HG03039 (cell line): ENCODE results near the gene BRSK1.

Experiments used
- ATAC-seq: cut with Tn5 transposase; IDR thresholded peaks from one replicate; pipeline ENCODE4 v1.9.1; 2021; ENCODE audit warnings: mild to moderate bottlenecking, moderate library complexity; ENCODE audit not compliant: unreplicated experiment

The BRSK1 gene

DNA sequence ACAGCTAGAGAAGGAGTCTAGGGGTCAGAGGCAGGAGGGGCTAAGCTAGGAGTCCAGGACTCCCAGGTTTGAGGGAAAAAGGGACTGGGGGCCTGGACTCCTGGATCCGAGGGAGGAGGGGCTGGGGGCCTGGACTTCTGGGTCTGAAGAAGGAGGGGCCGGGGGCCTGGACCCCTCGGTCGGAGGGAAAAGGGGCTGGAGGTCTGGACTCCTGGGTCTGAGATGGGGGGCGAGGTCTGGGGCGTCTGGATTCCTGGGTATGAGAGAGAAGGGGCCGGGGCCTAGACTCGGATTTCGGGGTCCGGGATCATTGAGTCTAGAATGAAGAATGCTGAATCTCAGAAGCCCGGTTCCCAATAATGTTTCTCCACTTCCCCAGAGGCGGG lies 18.5 kb downstream of the BRSK1 start:
- ATAC-seq = no peak

DNA sequence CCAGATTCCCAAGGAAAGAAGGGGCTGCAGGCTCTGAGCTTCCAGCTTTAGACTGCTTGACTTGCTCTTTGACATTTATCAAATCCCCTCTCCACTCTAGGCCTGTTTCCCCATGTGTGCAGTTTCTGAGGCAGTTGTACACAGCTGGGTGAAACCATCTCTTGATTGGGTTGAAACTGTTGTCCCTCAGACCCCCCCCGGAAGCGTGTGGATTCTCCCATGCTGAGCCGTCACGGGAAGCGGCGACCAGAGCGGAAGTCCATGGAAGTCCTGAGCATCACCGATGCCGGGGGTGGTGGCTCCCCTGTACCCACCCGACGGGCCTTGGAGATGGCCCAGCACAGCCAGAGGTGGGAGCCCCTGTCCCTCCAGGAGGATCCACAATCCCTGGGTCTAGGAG lies 19.7 kb downstream of the BRSK1 start:
- ATAC-seq = no peak

DNA sequence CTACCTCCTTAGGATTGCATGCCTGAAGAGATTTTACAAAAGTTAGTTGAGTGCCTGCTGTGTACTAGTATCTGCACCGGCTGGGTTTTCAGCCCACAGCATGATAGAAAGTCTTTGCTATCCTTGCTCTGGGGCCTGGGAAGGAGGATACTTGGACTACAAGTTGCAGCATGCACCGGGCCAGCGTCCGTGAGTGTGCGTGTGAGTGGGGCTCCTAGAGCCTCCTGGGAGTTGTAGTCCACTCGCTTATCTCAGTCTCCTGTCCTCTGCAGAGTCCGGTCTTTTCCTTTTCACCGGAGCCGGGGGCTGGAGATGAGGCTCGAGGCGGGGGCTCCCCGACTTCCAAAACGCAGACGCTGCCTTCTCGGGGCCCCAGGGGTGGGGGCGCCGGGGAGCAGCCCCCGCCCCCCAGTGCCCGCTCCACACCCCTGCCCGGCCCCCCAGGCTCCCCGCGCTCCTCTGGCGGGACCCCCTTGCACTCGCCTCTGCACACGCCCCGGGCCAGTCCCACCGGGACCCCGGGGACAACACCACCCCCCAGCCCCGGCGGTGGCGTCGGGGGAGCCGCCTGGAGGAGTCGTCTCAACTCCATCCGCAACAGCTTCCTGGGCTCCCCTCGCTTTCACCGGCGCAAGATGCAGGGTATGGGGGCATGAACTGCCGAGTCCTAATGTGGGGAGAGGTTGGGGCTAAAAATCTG lies 20.6 kb downstream of the BRSK1 start:
- ATAC-seq = no peak

DNA sequence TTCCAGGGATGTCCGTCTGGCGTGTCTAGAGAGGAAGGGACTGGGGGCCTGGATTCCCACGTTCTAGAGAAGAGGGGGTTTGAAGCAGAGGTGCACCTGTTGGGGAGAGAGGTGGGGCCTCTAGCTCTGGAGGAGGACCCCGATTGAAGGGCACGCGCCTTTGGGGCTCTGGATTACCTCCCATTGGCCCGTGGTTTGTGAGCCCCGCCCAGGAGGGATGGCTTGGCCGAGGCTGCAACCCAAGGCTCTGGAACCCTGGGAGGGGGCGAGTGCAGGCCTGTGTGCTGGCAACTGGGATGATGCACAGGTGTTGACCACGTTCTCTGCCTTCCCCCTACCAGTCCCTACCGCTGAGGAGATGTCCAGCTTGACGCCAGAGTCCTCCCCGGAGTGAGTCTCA lies 21.2 kb downstream of the BRSK1 start:
- no peak for ATAC-seq

DNA sequence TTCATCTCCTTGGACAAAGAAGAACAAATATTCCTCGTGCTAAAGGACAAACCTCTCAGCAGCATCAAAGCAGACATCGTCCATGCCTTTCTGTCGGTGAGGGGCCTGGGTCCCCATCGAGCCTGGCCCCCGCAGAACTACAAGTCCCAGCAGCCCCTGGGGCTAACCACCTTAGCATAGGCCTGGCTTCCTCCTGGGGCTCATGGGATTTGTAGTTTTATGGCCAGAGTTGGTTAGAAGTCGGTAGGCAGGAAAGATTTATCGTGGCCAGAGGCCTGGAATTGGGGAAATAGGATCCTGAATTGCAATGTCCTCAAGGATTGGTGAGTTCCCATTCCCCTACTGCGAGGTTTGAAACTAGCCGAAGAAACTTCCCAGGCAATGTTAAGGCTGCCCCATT lies 21.7 kb downstream of the BRSK1 start:
- no peak for ATAC-seq

DNA sequence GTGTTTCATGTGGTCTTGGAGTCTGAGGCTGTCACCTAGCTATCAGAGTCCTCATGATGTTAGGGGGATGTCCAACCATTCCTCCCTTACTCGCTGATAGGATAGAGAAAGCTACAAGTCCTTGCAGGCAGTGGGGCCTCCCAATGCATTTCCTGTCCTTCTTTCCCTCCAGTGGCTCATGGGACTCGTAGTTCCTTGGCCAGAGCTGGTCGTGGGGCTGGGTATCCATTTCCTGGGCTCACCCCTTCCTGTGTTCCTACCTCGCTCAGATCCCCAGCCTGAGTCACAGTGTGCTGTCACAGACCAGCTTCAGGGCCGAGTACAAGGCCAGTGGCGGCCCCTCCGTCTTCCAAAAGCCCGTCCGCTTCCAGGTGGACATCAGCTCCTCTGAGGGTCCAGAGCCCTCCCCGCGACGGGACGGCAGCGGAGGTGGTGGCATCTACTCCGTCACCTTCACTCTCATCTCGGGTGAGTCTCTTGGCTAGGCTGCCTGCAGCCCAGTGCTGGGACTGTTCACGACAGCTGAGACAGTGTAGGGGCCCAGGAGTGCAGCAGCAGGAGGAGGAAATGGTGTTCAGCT lies 22.3 kb downstream of the BRSK1 start:
- no peak for ATAC-seq

DNA sequence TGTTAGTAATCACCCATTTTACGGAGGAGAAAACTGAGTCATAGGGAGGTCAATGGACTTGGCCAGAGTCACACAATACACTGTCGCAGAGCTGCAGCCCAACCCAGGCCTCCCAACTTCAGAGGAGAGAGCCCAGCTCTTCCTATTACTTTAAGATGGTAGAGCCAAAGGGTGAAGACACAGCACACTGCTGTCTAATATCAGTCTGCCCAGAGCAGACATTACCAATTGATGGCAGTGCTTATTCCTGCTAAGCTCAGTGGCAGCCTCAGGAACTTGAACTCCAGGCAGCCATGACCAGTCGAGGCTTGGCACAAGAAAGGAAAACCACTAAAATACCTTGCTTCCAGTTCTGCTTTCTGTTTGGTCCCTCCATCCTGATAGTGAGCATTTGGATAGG lies 22.9 kb downstream of the BRSK1 start:
- ATAC-seq = no peak

DNA sequence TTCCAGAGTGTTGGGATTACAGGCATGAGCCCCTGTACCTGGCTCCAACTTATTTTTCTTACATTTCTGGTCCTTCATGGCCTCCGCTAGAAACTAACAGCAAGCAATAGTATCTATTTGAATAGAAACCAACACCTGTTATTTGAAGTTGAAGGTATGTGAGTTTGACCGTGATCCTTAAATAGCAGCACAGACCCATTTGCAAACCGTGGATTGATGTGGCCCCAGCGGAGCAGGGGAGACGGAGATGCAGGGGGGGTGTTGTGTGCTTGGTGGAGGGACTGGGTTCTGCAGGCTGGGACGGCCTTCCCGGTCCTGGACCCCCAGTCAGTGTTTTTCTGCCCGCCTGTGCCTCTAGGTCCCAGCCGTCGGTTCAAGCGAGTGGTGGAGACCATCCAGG lies 24.5 kb downstream of the BRSK1 start:
- ATAC-seq = no peak

DNA sequence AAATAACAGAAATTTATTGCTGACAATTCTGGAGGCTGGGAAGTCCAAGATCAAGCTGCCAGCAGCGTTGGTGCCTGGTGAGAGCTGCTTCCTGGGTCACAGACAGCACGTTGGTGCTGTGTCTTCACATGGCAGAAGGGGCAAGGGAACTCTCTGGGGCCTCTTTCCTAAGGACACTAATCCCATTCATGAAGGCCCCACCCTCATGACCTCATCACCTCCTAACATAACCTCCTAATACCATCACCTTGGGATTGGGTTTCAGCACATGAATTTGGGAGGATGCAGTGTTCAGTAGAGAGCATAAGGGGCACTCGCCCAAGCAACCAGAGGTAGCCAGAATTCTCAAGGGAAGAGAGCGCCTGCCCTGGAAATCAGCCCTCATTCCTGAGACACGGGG lies 25.7 kb downstream of the BRSK1 start:
- ATAC-seq = no peak

DNA sequence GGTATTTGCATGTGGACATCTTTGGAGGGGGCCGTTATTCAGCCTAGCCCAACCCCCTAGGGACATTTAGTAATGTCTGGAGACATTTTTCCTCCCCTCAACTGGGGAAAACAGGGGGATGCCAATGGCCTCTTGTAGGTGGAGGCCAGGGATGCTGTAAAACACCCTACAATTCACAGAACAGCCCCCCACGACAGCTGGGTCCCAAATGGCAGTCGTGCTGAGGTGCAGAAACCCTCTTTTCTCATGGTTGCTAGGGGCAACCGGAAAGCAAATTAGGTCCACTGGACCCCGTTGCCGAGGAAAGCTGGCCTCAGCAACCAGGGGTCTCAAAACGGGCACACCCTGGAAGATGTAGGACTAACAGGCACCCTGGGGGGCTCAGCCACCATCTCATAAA lies 26.7 kb downstream of the BRSK1 start:
- no peak for ATAC-seq

DNA sequence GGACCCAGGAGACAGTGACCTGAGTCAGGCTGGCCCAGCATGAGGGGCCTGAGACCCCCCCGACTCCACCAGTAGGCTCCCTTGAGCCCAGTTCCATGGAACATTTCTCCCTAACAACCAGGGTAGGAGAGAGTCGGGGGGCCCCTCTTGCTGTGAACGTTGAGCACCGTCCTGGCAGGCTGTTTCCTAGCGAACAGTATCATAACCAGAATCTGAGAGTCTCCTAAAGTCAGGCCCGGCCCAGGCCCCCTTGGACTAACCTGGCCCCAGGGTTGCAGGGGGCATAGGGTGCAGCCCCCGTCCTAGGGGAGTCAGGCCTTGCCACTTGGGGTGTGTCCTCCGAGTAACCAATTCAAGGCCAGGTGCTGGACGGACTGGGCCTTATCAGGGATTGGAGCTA lies 27.6 kb downstream of the BRSK1 start:
- no peak for ATAC-seq

DNA sequence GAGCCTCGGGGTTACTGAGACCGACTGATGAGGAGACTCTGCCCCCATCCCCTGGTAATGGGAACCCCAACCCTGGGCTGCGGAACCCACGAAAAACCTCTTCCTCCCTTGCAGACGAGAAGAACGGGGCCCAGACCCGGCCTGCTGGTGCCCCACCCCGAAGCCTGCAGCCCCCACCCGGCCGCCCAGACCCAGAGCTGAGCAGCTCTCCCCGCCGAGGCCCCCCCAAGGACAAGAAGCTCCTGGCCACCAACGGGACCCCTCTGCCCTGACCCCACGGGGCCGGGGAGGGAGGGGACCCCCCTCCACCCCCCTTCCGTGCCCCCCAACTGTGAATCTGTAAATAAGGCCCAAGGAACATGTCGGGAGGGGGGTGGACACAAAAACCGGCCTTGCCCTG lies 28.0 kb downstream of the BRSK1 start:
- no peak for ATAC-seq

DNA sequence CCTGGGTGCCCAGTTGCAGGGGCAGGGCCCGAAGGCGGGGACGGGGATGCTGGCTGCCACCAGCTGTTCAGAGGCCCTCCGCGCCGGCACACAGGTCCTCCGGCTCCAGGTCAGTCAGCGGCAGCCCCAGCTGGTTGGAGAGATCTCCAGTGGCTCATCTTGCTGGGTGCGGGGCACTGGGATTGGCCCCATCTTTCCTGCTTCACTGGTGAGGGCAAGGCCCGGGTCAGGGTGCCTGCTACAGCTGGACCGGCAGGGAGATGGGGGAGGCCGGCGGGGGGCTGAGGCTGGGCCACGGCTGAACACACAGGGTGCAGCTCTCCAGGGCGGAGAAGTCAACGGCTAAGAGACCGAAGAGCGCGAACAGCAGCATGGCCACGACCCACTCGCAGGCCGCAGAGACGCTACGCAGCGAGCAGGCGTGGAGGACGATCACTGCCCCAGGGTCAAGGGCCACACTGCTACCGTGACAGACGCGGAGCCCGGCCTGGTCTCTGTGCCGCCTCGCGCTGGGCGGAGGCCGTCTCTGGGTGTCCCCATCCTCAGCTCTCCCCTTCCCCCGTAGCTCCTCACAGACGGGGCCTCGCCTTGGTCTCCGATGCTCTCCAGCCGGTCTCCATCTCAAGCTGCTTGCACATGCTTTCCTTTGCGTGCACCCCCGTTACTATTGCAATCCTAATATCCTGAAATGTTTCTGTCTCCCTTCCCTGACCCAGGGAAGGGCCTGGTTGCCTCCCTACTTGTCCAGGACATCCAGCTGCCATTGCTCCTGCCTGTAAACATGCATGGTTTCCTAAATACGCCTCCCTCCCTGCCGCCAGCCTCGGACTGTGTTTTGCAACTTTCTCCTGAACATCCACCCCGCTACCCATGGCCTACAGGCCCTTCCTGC lies 29.1 kb downstream of the BRSK1 start:
- no peak for ATAC-seq

DNA sequence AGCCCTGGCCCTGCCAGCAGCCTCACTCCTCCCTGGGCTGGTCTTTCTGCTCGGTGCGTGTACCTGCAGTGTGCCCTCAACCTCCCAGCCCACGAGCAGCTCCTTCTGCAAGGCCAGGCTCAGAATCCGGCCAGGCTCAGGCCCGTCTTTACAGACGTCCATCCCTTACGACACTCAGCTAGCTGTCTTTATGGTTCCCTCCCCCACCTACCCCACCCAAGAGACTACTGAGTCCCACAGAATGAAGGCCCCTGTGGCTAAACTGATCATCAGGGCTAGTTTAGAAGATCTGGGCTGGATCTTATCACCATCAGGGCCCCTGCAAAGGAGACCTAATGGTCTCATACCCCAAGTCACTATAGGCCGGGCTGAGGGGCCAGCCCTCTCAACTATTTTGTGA lies 30.6 kb downstream of the BRSK1 start:
- ATAC-seq = no peak

DNA sequence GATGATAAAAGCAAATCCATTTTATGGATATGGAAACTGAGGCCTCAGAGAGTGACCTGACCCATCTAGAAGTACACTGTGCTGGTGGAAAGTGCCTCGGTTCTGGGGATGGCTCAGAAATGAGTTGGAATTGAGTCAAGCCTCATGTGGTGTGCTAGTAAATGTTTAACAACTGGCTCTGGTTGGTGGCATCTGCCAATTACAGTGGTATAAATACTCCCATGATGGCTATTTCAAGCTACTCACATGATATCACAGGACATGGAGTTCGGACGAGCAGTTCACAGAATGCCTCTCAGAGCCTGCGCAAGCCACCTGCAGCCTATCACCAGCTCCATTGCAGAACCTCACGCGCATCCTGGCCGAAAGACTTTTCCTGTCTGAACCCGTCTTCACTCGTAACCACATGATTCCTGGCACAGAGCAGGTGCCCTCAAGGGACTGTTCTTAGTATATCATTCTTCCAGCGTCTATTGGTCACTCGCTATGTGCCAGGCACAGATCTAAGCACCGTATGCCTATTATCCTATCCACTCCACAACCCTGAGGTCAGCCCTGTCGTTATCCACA lies 32.2 kb downstream of the BRSK1 start:
- ATAC-seq = no peak

DNA sequence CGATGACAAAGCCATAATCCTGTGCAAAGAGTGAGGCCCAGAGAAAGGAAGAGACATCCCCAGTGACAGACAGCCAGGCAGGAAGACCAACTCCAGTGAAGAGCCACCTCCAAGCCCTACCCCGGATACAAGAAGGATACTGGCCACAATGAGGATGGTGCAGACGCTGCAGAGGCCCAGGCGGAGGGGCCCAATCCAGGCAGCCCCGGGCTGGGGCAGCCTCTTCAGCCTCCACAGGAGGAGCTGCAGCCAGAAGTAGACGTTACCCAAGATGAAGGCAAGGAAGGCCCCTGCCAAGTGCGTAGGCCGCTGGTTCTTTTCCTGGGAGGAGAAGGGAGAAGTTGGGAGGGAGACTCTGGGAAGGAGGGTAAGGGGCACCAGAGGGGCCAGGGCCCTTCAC lies 32.8 kb downstream of the BRSK1 start:
- ATAC-seq = no peak

DNA sequence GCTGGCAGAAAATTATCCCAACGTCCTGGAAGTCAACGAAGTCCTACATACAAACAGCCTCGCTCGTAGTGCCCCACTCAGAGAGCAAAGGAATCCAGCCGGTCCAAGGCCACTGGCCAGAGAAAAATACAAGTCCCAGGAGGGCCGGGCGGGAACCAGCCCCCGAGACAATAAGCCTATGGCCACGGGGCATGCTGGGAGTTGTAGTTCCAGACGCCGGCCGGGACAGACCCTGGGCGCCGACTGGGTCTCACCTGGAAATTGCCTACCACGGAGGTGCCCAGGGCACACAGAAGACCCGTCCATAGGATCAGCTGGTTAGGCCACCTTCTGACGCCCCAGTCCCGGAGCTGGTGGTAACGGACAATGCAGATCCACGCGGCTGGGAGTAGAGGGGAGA lies 36.0 kb downstream of the BRSK1 start:
- no peak for ATAC-seq

DNA sequence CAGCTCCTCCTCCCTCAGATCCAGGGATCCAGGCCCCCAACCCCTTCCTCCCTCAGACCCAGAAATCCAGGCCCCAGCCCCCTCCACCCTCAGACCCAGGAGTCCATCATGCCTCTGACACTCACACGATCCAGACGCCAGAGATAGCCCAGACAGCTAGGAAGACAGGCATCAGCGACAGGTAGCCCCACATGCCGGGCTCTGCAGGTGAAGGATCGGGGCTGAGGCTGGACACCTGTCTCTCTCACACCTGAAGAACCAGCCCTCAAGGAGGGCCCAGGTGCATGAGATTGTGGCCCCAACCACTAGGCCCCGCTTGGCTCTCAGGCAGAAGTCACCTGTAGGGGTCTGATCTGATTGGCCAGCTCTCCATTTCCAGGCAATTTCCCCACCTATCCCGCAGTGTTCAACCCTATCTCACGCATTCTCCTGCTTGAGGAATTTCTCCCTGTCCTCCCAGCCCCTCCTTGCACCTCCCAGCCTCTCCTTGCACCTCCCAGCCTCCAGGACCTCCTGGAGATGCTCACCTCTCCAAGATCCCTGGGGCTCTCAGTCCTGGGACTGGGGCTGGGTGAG lies 37.1 kb downstream of the BRSK1 start:
- no peak for ATAC-seq

DNA sequence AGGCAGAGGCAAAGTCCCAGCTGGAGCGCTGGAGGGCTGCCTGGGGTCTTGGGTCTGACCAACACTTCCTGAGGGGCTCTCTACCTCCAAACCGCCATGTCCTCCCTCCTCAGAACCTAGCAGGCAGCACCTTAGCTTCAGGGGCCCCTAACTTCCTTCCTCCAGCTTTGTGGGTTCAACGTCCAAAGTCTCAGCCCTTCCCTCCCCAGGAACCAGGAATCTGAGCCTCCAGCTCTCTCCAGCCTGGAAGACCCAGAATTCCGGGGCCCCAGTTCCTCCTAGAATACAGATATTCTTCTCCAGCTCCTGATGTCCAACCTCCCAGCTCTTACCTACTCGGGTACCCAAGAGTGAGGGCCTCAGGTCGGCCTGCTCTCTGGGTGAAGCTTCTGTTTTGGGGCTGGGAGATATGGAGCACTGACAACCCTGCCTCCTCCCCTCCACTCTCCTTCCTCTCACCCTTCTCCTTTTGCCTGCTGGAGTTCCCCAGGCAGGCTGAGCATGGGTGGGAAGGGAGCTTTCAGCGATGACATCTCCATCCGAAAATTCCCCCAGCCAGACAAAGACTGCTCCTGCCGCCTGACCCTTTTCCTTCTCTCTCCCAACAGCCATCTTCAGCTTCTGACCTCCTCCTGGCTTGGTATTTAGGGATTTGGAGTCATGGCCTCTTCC lies 37.8 kb downstream of the BRSK1 start:
- no peak for ATAC-seq

DNA sequence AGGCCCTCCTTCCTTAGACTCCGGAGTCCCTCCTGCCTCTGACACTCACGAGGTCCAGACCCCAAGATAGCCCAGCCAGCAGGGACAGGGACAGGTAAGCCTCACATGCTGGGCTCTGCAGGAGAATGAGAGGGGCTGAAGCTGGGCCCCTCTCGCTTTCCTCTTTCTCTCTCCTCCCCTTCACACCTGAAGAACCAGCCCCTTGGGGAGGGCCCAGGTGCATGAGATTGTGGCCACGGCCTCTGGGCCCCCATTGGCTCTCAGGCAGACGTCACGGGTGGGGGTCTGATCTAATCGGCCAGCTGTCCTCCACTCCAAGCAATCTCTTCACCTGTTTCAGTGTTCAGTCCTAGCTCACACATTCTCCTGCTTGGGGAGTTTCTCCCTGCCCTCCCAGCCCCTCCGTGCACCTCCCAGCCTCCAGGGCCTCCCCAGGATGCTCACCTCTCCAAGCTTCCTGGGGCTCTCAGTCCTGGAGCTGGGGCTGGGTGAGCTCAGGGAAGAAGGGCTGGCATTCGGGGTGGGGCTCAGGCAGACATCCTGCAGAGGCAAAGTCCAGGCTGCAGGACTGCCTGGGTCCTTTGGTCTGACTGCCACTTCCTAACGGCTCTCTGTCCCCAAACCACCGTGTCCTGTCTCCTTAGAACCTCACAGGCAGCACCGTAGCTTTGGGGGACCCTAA lies 38.5 kb downstream of the BRSK1 start:
- no peak for ATAC-seq
